Stimulated activated CD4-positive, alpha-beta T cell treated with anti-CD3 and anti-CD28 coated beads, Interleukin-2, amount 100 ng/mL, for 48 hours (primary cell): ENCODE data around the gene TGM6.
"Not testable (repeated sequence)": the region's sequence is repeated elsewhere in the genome, so short reads cannot be mapped to it uniquely, and the experiment has no call there.

ENCODE experiments used
- DNase-seq, 2 donors: peaks; one replicate each; pipeline ENCODE4 v3.0.0-alpha.2; 2020

The TGM6 gene

GRCh38 chr20:2400290-2400689, 19.6 kb downstream of the TGM6 start:
- no peak for DNase-seq

DNA sequence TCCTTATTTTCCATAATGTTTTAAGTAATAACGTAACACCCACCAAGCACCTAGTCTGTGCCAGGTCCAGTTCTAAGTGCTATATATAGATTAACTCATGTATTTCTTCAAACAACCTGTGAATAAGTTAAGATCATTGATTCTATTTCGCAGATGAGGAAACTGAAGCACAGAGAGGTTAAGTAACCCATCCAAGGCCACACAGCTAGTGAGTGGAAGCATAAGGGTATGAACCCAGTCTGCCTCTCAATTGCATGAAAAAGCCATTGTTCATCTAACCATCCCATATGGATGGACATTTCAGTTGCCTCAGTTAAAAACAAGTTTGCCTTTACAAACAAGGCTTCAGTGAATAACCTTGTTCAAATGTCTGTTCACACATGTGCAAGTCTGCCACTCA, 20.8 kb downstream of the TGM6 start:
- DNase-seq: no peak

DNA sequence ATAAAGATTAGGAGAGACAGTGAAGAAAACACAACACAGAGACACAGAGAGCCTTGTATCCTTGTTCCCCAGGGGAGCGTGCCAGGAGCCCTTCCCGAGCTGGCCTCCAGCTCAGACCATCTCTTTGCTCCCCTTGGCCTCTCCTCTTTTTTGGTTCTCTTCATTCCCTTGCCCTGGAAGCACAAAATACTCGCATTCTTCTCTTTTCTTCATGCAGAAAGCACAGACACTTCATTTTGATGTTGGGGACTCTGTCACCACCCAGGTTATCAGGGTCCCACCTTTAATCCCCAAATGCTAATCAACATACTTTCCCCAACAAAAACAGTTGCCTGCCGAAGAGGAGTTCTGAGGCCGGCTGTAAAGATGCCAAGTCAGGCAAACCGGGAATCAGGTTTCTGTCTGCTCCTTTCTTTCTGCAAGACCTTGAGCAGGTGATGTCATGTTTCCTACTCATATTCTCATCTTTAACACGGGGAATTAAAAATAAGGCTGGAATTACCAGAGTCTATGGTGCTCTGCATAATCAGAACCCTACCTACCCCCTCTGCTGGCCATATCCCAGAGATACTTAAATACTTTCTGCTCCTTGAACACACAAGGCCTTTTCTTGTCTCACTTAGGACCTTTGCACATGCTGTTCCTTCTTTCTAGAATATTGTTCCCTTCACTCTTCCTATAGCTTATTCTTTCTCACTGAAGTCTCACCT, 21.7 kb downstream of the TGM6 start:
- no peak for DNase-seq

DNA sequence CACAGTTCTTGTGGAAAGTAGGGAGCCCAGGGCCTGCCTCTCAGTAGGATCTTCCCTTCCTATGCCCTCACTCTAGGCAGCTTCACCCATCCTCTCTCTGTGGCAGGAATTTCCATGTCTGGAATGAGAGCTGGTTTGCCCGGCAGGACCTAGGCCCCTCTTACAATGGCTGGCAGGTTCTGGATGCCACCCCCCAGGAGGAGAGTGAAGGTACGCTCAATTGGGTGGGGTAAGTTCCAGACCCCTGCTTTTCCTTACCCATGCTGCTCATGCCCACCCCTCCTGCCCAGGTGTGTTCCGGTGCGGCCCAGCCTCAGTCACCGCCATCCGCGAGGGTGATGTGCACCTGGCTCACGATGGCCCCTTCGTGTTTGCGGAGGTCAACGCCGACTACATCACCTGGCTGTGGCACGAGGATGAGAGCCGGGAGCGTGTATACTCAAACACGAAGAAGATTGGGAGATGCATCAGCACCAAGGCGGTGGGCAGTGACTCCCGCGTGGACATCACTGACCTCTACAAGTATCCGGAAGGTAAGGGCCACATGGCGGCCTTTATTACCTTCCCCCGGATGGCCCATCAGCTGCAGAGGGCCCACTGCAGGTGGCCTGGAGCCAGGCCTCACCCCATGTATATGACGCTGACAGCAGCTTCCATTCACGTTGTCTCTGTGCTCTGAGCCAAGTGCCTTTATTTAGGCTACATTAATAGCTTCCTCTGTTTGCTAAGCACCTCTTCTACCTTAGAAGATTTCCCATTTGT, 22.8 kb downstream of the TGM6 start:
- DNase-seq: no peak

DNA sequence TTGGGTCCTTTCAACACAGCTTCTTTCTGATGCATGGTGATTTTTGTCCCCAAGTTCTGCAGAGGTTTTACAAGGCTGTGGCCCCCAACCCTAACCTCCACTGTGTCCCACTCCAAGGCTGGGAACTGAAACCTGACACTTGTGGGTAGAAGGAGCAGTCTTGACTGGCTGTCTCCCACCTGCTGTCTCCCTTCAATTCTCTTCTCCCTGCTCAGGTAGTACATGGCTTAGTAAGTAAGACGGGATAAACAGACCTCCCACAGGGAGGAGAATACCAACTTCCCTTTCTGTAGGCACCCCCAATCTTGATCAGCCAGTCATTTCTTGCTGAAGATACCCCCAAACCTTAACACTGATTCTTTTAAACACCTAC, 25.0 kb downstream of the TGM6 start:
- no peak for DNase-seq

GRCh38 chr20:2407355-2407754, 26.7 kb downstream of the TGM6 start:
- DNase-seq: not testable (repeated sequence)

DNA sequence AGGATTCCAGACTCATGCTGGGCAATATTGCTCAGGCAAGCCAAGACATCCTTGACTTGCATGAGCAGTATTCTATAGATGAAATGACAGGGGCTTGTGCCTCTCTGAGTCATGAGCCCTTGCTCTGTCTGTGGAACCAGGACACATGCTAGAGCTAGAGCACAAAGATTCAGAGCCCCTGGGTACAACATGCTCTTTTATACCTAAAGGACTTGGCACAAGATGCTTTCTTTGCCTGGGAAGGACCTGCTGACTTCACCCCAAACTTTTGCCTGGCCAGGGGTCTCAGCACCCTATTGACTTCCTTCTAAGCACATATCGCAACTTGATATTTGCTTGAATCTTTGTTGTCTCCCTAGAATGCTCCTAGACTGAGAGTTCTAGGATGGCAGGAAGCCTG, 27.4 kb downstream of the TGM6 start:
- DNase-seq: no peak

- no peak for DNase-seq
Measured at GRCh38 chr20:2416541-2417212, 36.0 kb downstream of the TGM6 start.

GRCh38 chr20:2417213-2417541, 36.5 kb downstream of the TGM6 start:
- no peak for DNase-seq

DNA sequence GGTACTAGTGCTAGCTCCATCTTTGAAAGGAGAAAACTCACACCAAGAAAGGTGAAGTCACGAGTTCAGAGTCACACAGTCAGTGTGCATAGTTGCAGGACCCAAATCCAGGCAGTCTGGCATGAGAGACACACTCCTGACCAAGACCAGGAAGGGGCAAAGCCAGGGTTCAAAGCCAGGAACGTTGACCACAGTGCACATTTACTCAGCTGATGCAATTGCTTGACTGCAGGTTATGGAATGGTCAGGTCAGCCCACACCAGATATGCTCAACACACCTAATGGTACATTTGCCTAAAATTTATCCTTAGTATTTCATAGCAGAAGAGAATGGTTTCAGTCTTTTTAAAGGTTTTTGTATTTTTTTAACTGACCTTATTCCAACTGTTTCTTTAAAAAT, 37.7 kb downstream of the TGM6 start:
- DNase-seq: no peak

DNA sequence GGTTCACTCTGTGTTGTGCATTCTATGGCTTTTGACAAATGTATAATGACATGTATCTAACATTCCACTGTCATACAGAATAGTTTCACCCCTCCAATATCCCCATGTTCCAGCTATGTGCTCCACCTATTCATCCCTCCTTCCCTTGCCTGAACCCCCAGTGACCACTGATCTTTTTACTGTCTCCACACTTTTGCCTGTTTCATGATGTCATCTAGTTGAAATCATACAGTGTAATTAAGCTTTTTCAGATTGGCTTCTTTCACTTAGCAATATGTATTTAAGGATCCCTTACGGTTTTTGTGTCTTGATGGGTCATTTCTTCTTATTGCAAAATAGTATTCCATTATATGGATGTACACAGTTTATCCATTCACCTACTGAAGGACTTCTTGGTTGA, 39.8 kb downstream of the TGM6 start:
- DNase-seq: no peak

- DNase-seq: no peak
Measured at GRCh38 chr20:2421247-2421646, 40.5 kb downstream of the TGM6 start.

DNA sequence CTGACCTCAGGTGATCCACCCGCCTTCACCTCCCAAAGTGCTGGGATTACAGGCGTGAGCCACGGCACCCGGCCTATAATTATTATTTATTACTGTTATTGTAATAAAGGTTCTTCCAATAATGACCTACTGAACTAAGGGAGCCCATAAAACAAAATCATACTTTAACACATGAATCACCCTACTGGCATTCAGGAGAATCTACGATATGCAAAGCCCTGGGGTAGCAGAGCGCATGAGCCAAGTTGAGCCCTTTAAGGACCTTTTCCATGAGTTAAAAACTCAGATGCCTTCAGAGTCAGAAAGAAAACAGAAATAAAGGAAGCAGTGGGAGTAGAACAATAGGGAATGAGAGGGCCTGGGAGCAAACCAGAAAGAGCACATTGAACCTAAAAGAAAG, 48.4 kb downstream of the TGM6 start:
- no peak for DNase-seq

DNA sequence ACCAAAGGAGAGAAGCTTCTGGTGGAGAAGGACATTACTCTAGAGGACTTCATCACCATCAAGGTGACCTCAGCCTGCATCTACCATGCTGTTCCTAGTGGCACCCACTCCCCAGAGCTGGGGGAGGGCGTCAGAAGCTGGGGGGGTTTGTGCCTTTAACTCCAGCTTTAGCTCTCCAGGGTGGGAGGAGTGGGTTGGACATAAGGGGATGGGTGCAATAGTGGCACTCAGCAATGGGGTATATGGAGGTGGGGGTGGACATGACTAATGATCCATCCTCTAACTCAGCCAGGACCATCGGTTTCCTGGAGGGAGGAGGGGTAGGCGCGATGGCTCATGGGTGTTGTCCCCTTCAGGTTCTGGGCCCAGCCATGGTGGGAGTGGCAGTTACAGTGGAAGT, 49.8 kb downstream of the TGM6 start:
- no peak for DNase-seq

DNA sequence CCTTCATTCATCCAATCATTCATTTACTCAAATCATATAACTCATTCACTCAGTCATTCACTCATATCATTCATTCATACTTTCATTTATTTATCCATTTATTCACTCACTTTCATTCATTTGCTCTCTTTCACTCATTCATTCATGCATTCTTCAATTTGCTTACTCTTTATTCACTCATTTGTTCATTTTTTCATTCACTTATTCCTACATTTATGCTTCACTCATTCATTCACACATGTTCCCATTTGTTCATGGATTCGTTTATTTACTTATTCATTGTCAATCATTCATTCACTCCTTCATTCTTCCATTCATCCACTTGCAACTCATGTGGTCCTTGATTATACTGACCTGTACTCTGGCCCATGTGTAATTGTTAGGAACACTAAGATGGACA, 50.5 kb downstream of the TGM6 start:
- no peak for DNase-seq

DNA sequence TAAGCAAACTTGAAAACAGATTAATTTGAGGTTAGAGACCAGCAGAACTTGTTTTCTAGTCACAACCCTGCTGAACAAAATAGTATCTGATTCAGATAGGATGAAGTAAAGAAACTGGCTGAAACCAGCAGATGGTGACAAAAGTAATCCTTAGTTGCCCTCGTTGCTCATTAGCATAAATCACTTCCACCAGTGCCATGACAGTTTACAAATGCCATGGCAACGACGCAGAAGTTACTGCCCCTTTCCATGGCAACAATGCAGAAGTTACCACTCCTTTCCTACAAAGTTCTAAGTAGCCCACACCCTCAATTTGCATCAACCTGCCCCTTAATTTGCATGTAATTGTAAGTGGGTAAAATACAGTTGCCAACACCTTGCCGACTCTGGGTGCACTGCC, 66.1 kb downstream of the TGM6 start:
- DNase-seq: no peak

DNA sequence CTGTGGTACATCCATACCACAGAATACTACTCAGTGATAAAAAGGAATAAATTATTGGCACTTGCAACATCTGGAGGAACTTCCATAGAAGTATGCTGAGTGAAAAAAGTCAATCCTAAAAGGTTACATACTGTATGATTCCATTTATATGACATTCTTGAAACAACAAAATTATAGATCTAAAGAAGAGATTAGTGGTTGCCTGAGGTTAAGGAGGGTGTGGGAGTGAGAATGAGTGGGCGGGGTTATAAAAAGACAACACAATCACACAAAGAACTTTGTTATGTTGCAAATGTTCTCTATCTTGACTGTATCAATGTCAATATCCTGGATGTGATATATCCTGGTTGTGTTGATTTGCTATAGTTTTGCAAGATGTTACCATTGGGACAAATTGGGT, 68.7 kb downstream of the TGM6 start:
- DNase-seq: no peak

DNA sequence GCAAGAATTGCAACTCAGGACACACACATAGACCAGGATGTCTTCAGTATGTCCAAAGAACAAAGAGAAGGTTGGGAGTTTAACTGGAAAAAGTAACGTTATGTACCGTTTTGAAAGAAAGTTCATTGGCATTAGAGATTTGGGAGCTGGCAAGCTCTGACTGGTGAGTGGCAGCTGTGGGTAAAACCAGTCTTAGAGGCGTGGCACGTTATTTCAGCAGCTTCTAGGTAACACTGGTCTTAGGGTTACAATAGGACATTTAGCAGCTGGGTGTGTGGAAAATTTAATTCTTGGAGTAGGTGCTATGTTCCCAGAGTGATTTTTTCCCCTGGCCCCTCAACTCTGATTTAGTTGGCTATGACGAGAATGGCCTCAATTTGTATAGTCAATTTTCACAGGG, 70.7 kb downstream of the TGM6 start:
- DNase-seq: no peak

- peak; percentile 72 to 74 for DNase-seq
Measured at GRCh38 chr20:2451939-2452732, 71.4 kb downstream of the TGM6 start.

DNA sequence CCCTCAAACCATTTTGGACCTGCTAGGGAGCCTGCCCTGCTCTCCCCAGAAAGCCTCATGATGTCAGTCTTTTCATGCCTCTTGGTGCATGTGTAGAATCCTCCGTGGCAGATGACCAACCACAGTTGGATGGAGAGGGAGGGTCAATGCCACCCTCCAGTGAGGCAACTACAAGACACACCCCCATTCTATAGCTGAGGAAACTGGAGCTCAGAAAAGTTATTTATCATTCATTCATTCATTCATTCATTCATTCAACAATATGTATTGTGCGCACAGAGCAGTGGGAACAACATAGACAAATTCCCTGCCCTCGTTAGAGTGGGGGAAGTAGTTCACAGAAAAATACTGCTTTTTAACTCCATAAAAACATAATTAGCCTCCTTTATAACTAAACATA, 73.1 kb downstream of the TGM6 start:
- no peak for DNase-seq

- DNase-seq: no peak
Measured at GRCh38 chr20:2455771-2456497, 75.2 kb downstream of the TGM6 start.

DNA sequence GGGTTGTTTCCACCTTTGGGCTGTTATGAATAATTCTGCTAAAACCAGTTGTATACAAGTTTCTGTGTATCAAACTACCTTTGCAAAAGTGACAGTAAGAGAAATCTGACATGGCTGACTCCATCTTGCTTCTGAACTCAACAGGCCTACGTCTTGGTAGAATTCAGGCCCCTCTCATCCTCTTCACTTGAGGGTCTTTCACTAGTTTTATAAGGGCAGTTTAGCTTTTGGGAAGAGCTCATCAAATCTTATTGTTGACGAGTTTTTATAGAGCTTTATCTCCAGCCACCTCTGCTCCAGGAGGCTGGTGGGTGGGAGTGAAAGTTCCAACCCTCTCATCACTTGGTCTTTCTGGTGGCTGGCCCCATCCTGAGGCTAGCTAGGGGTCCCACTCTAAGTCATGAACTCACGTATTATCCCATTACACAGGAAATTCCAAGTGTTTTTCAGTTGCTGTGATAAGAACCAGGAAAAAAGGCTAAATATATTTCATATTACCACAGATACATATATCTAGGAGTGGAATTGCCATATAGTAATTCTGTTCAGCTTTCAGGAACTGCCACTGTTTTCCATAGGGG, 78.3 kb downstream of the TGM6 start:
- DNase-seq: no peak
